IgD-negative memory B cell (primary cell): ENCODE results near the gene S100A9. TPM values are rescaled to one million over a fixed set of nuclear protein-coding genes. Genes with fewer than 3 reads are reported as not detected.

Experiments used
- H3K27ac Mint-ChIP-seq, 3 donors: one replicate each; pipeline ENCODE4 v1.8.0; 2020 to 2022; ENCODE audit warnings: mild to moderate bottlenecking in 3 of 3, mixed read lengths in 3 of 3, moderate library complexity in 1 of 3
- H3K27me3 Mint-ChIP-seq: one replicate; pipeline ENCODE4 v1.8.0; 2021; ENCODE audit warnings: mixed read lengths
- H3K36me3 Mint-ChIP-seq: one replicate; pipeline ENCODE4 v1.8.0; 2020; ENCODE audit warnings: mild to moderate bottlenecking, mixed read lengths
- H3K4me1 Mint-ChIP-seq, 3 donors: one replicate each; pipeline ENCODE4 v1.8.0; 2020 to 2022; ENCODE audit warnings: mixed read lengths in 3 of 3, mild to moderate bottlenecking in 1 of 3
- H3K4me3 Mint-ChIP-seq, 4 donors: one replicate each; pipeline ENCODE4 v1.8.0; 2020 to 2022; ENCODE audit warnings: mild to moderate bottlenecking in 4 of 4, mixed read lengths in 4 of 4, moderate library complexity in 3 of 4
- H3K9me3 Mint-ChIP-seq, 3 donors: one replicate each; pipeline ENCODE4 v1.8.0; 2020 to 2021; ENCODE audit warnings: mixed read lengths in 3 of 3, mild to moderate bottlenecking in 1 of 3
- polyA plus RNA-seq: library from polyadenylated mRNA; unstranded; fragments of 300-500 nt; fragmentation: Illumina TruSeq; gene quantifications from one replicate; pipeline ENCODE4 v1.2.3, GENCODE V29; 2021

The S100A9 gene
- polyA plus RNA-seq, 1 donor from 2014 or later: 44.6 TPM

- Mint-ChIP-seq H3K36me3 (peaks cover 3% of the 10 kb centered on the region), H3K27me3 (peaks cover 28% of the 10 kb centered on the region), H3K4me3 (no peak overlapping the region)
These were observed 3.9 kb downstream of the S100A9 start for GRCh38 chr1:153361480-153362109.

GRCh38 chr1:153362187-153362775 lies 4.6 kb downstream of the S100A9 start:
- peaks cover 25% of the 10 kb centered on the region for H3K27me3 Mint-ChIP-seq
- peaks cover 3% of the 10 kb centered on the region for H3K36me3 Mint-ChIP-seq
- H3K9me3 Mint-ChIP-seq: no peaks in the 10 kb centered on the region
- H3K27ac Mint-ChIP-seq: no peak overlapping the region
- H3K4me1 Mint-ChIP-seq: peaks cover 0 to 13% (median 1%) of the 10 kb centered on the region in 3 donors
- H3K4me3 Mint-ChIP-seq: no peak overlapping the region

More at GRCh38 chr1:153361480-153362109, 3.9 kb downstream of the S100A9 start:
- H3K9me3 Mint-ChIP-seq: no peaks in the 10 kb centered on the region
- peaks cover 2 to 17% (median 3%) of the 10 kb centered on the region in 3 donors for H3K4me1 Mint-ChIP-seq
- H3K27ac Mint-ChIP-seq: peak overlapping the region in 1 of 3 donors; percentile 11

GRCh38 chr1:153363641-153364040 lies 6.0 kb downstream of the S100A9 start:
- Mint-ChIP-seq H3K27ac (no peak overlapping the region), H3K27me3 (peaks cover 21% of the 10 kb centered on the region), H3K4me1 (peaks cover 0 to 1% (median 1%) of the 10 kb centered on the region in 3 donors), H3K9me3 (no peaks in the 10 kb centered on the region), H3K4me3 (no peak overlapping the region), H3K36me3 (peaks cover 3% of the 10 kb centered on the region)

- H3K27me3 Mint-ChIP-seq: peaks cover 20% of the 10 kb centered on the region
- peaks cover 3% of the 10 kb centered on the region for H3K36me3 Mint-ChIP-seq
- no peak overlapping the region for H3K4me3 Mint-ChIP-seq
- peaks cover 0 to 1% (median 1%) of the 10 kb centered on the region in 3 donors for H3K4me1 Mint-ChIP-seq
- no peak overlapping the region for H3K27ac Mint-ChIP-seq
- H3K9me3 Mint-ChIP-seq: no peaks in the 10 kb centered on the region
These were observed 6.5 kb downstream of the S100A9 start for GRCh38 chr1:153364156-153364555.

GRCh38 chr1:153364766-153365666 lies 7.4 kb downstream of the S100A9 start:
- Mint-ChIP-seq H3K27ac (no peak overlapping the region), H3K36me3 (peaks cover 3% of the 10 kb centered on the region)

GRCh38 chr1:153365696-153366095 lies 8.0 kb downstream of the S100A9 start:
- H3K4me3 Mint-ChIP-seq: no peak overlapping the region
- H3K36me3 Mint-ChIP-seq: peaks cover 3% of the 10 kb centered on the region
- no peak overlapping the region for H3K27ac Mint-ChIP-seq
- peaks cover 0 to 1% (median 0%) of the 10 kb centered on the region in 3 donors for H3K4me1 Mint-ChIP-seq
- peaks cover 20% of the 10 kb centered on the region for H3K27me3 Mint-ChIP-seq
- H3K9me3 Mint-ChIP-seq: no peaks in the 10 kb centered on the region

More at GRCh38 chr1:153364766-153365666, 7.4 kb downstream of the S100A9 start:
- Mint-ChIP-seq H3K27me3 (peaks cover 20% of the 10 kb centered on the region), H3K4me1 (peaks cover 0 to 1% (median 0%) of the 10 kb centered on the region in 3 donors), H3K4me3 (no peak overlapping the region), H3K9me3 (no peaks in the 10 kb centered on the region)

- H3K4me1 Mint-ChIP-seq: no peaks in the 10 kb centered on the region
- peaks cover 16% of the 10 kb centered on the region for H3K27me3 Mint-ChIP-seq
- no peaks in the 10 kb centered on the region for H3K9me3 Mint-ChIP-seq
- H3K36me3 Mint-ChIP-seq: peaks cover 1% of the 10 kb centered on the region
- H3K4me3 Mint-ChIP-seq: no peak overlapping the region
- no peak overlapping the region for H3K27ac Mint-ChIP-seq
These were observed 8.6 kb downstream of the S100A9 start for GRCh38 chr1:153366261-153366660.

GRCh38 chr1:153367090-153367489 lies 9.4 kb downstream of the S100A9 start:
- no peak overlapping the region for H3K4me3 Mint-ChIP-seq
- H3K4me1 Mint-ChIP-seq: no peaks in the 10 kb centered on the region
- no peak overlapping the region for H3K27ac Mint-ChIP-seq
- no peaks in the 10 kb centered on the region for H3K9me3 Mint-ChIP-seq
- peaks cover 16% of the 10 kb centered on the region for H3K27me3 Mint-ChIP-seq
- peaks cover 1% of the 10 kb centered on the region for H3K36me3 Mint-ChIP-seq

GRCh38 chr1:153368495-153368894 lies 10.8 kb downstream of the S100A9 start:
- H3K9me3 Mint-ChIP-seq: no peaks in the 10 kb centered on the region
- peaks cover 14% of the 10 kb centered on the region for H3K27me3 Mint-ChIP-seq
- no peaks in the 10 kb centered on the region for H3K4me1 Mint-ChIP-seq
- H3K4me3 Mint-ChIP-seq: no peak overlapping the region
- no peak overlapping the region for H3K27ac Mint-ChIP-seq
- H3K36me3 Mint-ChIP-seq: peaks cover 1% of the 10 kb centered on the region

GRCh38 chr1:153370146-153370545 lies 12.5 kb downstream of the S100A9 start:
- Mint-ChIP-seq H3K36me3 (peaks cover 1% of the 10 kb centered on the region), H3K27me3 (peaks cover 8% of the 10 kb centered on the region), H3K4me3 (no peak overlapping the region), H3K4me1 (no peaks in the 10 kb centered on the region), H3K9me3 (no peaks in the 10 kb centered on the region), H3K27ac (no peak overlapping the region)

- Mint-ChIP-seq H3K36me3 (no peaks in the 10 kb centered on the region), H3K27me3 (peaks cover 6% of the 10 kb centered on the region), H3K9me3 (no peaks in the 10 kb centered on the region), H3K4me1 (no peaks in the 10 kb centered on the region), H3K27ac (no peak overlapping the region), H3K4me3 (no peak overlapping the region)
These were observed 13.6 kb downstream of the S100A9 start for GRCh38 chr1:153371231-153371630.

- Mint-ChIP-seq H3K9me3 (no peaks in the 10 kb centered on the region), H3K27ac (no peak overlapping the region), H3K4me1 (no peaks in the 10 kb centered on the region), H3K27me3 (peaks cover 6% of the 10 kb centered on the region), H3K4me3 (no peak overlapping the region), H3K36me3 (no peaks in the 10 kb centered on the region)
These were observed 14.9 kb downstream of the S100A9 start for GRCh38 chr1:153372571-153372970.

- Mint-ChIP-seq H3K27ac (no peak overlapping the region), H3K36me3 (no peaks in the 10 kb centered on the region), H3K4me1 (no peaks in the 10 kb centered on the region), H3K27me3 (peaks cover 11% of the 10 kb centered on the region), H3K4me3 (no peak overlapping the region), H3K9me3 (no peaks in the 10 kb centered on the region)
These were observed 16.4 kb downstream of the S100A9 start for GRCh38 chr1:153374071-153374470.

- Mint-ChIP-seq H3K4me1 (no peaks in the 10 kb centered on the region), H3K4me3 (no peak within 1 kb of the TSS), H3K27ac (no peak within 1 kb of the TSS), H3K36me3 (no peaks in the 10 kb centered on the region), H3K27me3 (peaks cover 11% of the 10 kb centered on the region), H3K9me3 (peaks cover 0 to 2% (median 0%) of the 10 kb centered on the region in 3 donors)
These were observed 17.9 kb downstream of the S100A9 start, which contains the start of gene S100A12 for GRCh38 chr1:153375511-153375910. Gene S100A12, minus strand, starts transcription at chr1:153375621. Its CDS starts 1,029 bp downstream, at chr1:153374592.

GRCh38 chr1:153379591-153379990 lies 21.9 kb downstream of the S100A9 start:
- Mint-ChIP-seq H3K27ac (no peak overlapping the region), H3K36me3 (no peaks in the 10 kb centered on the region)

More at GRCh38 chr1:153379591-153379990, 21.9 kb downstream of the S100A9 start:
- H3K4me3 Mint-ChIP-seq: no peak overlapping the region
- peaks cover 14% of the 10 kb centered on the region for H3K27me3 Mint-ChIP-seq
- no peaks in the 10 kb centered on the region for H3K4me1 Mint-ChIP-seq
- H3K9me3 Mint-ChIP-seq: peaks cover 6 to 12% (median 11%) of the 10 kb centered on the region in 3 donors
